T-helper 17 cell (primary cell): ENCODE measurements around the gene PMP22. TPM values are rescaled to one million over a fixed set of nuclear protein-coding genes. Genes with fewer than 3 reads are reported as not detected.
"Not testable (repeated sequence)": the region's sequence is repeated elsewhere in the genome, so short reads cannot be mapped to it uniquely, and the experiment has no call there.

ENCODE experiments used
- ATAC-seq: fragments of 150-1000 bp; cut with Tn5 transposase; 2 replicates; pipeline ENCODE4 v1.10.0; 2021; ENCODE audit warnings: mild to moderate bottlenecking, moderate library complexity
- DNase-seq, 3 donors: peaks; one replicate each; pipeline versions ENCODE4 v3.0.0 to v3.0.0-alpha.2; 2020 to 2021
- H3K9me3 ChIP-seq: one replicate; pipeline ENCODE4 v1.7.0; 2013; ENCODE audit warnings: low read length, mild to moderate bottlenecking; ENCODE audit not compliant: control insufficient read depth, poor library complexity, severe bottlenecking
- H3K27ac Mint-ChIP-seq: one replicate; pipeline ENCODE4 v1.8.0; 2022; ENCODE audit warnings: mild to moderate bottlenecking, moderate library complexity, mixed read lengths
- H3K27me3 Mint-ChIP-seq: one replicate; pipeline ENCODE4 v1.8.0; 2022; ENCODE audit warnings: mixed read lengths
- H3K36me3 Mint-ChIP-seq: one replicate; pipeline ENCODE4 v1.8.0; 2022; ENCODE audit warnings: low read depth, mixed read lengths
- H3K4me1 Mint-ChIP-seq: one replicate; pipeline ENCODE4 v1.8.0; 2022; ENCODE audit warnings: mild to moderate bottlenecking, mixed read lengths
- H3K4me3 Mint-ChIP-seq: one replicate; pipeline ENCODE4 v1.8.0; 2022; ENCODE audit warnings: mild to moderate bottlenecking, moderate library complexity, mixed read lengths
- total RNA-seq, 4 donors: library from RNA in 2 of 4; stranded (reverse) in 2 of 4; gene quantifications; one replicate each; pipeline ENCODE4 v1.2.3 and lab custom pipeline; 2022 to 2026

Gene PMP22
- total RNA-seq, 2 donors from 2014 or later, result not detected

- no peak overlapping the region for H3K4me3 Mint-ChIP-seq
- H3K27ac Mint-ChIP-seq, result no peak overlapping the region
- no peaks in the 10 kb centered on the region for H3K4me1 Mint-ChIP-seq
- DNase-seq, result no peak
- H3K36me3 Mint-ChIP-seq, result no peaks in the 10 kb centered on the region
- no peaks in the 10 kb centered on the region for H3K9me3 ChIP-seq
- peaks cover 26% of the 10 kb centered on the region for H3K27me3 Mint-ChIP-seq
- no peak for ATAC-seq
Measured at GRCh38 chr17:15213381-15214087, 51.6 kb downstream of the PMP22 start.

DNA sequence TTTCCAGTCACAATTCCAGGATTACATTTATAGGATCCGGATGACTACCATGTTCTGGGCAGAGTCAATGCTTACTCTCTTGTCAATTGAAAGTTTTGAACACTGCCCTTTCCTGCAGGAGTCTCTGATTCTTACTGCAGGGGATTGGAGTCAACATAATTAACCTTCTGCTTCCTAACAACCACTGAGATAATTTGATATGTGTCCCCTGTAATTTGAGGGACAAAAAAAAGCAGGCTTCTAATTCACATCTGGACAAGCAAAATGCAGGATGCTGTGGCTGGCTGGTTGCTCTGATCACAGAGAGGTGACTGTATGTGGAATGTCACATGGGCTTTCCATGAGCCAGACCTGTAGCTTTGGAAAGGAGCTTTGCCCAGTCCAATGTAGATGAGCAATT, 54.9 kb downstream of the PMP22 start:
- H3K9me3 ChIP-seq, result no peaks in the 10 kb centered on the region
- Mint-ChIP-seq H3K36me3 (no peaks in the 10 kb centered on the region), H3K4me1 (no peaks in the 10 kb centered on the region), H3K27ac (no peak overlapping the region), H3K27me3 (peaks cover 26% of the 10 kb centered on the region), H3K4me3 (no peak overlapping the region)
- no peak for ATAC-seq
- DNase-seq, result no peak

DNA sequence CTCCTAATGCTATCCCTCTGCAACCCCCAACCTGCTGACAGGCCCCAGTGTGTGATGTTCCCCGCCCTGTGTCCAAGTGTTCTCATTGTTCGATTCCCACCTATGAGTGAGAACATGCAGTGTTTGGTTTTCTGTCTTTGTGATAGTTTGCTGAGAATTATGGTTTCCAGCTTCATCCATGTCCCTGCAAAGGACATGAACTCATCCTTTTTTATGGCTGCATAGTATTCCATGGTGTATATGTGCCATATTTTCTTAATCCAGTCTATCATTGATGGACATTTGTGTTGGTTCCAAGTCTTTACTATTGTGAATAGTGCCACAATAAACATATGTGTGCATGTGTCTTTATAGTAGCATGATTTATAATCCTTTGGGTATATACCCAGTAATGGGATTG, 62.1 kb downstream of the PMP22 start:
- not testable (repeated sequence) for ATAC-seq, H3K36me3 Mint-ChIP-seq, H3K27ac Mint-ChIP-seq, H3K9me3 ChIP-seq, H3K27me3 Mint-ChIP-seq, H3K4me1 Mint-ChIP-seq, H3K4me3 Mint-ChIP-seq, DNase-seq

DNA sequence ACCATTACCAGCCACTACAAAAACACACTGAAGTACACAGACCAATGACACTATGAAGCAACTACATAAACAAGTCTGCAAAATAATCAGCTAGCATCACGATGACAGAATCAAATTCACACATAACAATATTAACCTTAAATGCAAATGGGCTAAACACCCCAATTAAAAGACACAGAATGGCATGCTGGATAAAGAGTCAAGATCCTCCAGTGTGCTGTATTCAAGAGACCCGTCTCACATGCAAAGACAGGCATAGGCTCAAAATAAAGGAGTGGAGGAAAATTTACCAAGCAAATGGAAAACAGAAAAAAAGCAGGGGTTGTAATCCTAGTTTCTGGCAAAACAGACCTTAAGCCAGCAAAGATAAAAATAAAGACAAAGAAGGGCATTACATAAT, 64.6 kb downstream of the PMP22 start:
- not testable (repeated sequence) for DNase-seq

DNA sequence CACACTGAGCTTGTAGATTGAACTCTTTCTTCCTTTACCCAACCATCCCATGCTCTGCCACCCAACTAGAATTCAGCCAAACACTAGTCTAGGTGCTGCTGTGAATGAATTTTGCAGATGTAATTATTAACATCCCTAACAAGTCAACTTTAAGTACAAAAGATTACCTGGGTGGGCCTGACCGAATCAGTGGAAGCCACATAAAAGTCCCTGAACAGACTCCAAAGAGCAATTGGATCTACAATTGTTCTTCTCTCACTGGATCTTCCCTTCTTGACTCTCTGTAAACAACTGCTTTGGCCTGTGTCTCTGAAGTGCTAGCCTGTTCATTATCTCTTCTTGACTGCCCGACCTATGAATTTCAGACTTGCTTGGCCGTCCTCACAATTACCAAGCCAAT, 67.9 kb downstream of the PMP22 start:
- Mint-ChIP-seq H3K27ac (no peak overlapping the region), H3K4me3 (no peak overlapping the region), H3K36me3 (no peaks in the 10 kb centered on the region), H3K27me3 (peaks cover 11% of the 10 kb centered on the region), H3K4me1 (no peaks in the 10 kb centered on the region)
- DNase-seq (no peak), ATAC-seq (no peak)
- no peaks in the 10 kb centered on the region for H3K9me3 ChIP-seq

More for the DNA sequence above, 64.6 kb downstream of the PMP22 start:
- H3K27me3 Mint-ChIP-seq, ATAC-seq, H3K9me3 ChIP-seq, H3K36me3 Mint-ChIP-seq, H3K4me1 Mint-ChIP-seq, H3K4me3 Mint-ChIP-seq, H3K27ac Mint-ChIP-seq: not testable (repeated sequence)

GRCh38 chr17:15194859-15195277, 70.3 kb downstream of the PMP22 start:
- ATAC-seq, result no peak
- Mint-ChIP-seq H3K27ac (no peak overlapping the region), H3K27me3 (peaks cover 23% of the 10 kb centered on the region)

DNA sequence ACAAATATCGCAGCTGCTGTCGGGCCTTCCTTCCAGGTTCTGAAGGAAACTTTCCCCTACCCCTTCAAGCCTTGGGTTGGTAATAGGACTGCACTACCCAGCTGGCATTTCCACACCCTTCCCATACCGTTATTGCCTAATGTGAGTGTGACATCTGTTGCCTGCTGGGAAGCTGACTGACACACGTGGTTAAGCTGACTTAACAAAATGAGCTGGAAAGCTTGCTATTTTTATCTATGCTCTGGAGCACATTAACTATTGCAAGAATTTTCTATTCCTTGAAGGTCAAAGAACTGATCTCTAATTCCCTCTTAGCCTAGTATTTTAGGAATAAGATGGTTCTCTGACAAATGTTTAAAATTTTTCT, 79.5 kb downstream of the PMP22 start:
- Mint-ChIP-seq H3K27ac (no peak overlapping the region), H3K4me3 (no peak overlapping the region), H3K36me3 (no peaks in the 10 kb centered on the region), H3K27me3 (peaks cover 40% of the 10 kb centered on the region), H3K4me1 (no peaks in the 10 kb centered on the region)
- H3K9me3 ChIP-seq, result no peaks in the 10 kb centered on the region
- DNase-seq, result no peak
- ATAC-seq, result no peak

More at GRCh38 chr17:15194859-15195277, 70.3 kb downstream of the PMP22 start:
- H3K4me1 Mint-ChIP-seq, result no peaks in the 10 kb centered on the region
- no peaks in the 10 kb centered on the region for H3K36me3 Mint-ChIP-seq
- no peaks in the 10 kb centered on the region for H3K9me3 ChIP-seq
- DNase-seq, result no peak
- no peak overlapping the region for H3K4me3 Mint-ChIP-seq

GRCh38 chr17:15184872-15185624, 80.1 kb downstream of the PMP22 start:
- no peaks in the 10 kb centered on the region for H3K9me3 ChIP-seq
- Mint-ChIP-seq H3K27ac (no peak overlapping the region), H3K36me3 (no peaks in the 10 kb centered on the region), H3K4me3 (no peak overlapping the region), H3K4me1 (no peaks in the 10 kb centered on the region), H3K27me3 (peaks cover 36% of the 10 kb centered on the region)
- ATAC-seq (no peak), DNase-seq (no peak)

DNA sequence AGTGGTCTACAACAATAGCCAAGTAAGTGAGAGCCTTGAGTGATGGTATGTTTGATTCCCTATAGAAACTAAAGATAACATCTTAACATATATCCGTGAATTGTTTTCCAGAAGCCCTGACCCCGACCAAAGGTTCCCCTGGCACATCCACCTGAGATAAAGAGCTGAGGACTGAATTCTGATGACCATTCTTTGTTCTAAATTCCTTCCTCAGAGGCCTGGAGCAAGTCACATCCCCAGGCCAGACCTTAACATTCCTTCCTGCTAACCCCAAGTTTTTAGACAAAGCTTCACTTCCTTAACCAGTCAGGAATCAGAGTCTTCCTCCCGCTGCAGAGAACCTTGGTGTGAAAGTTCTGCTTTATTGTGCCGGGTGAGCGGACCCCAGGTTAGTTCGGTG, 83.3 kb downstream of the PMP22 start:
- no peak for DNase-seq
- Mint-ChIP-seq H3K27me3 (peaks cover 40% of the 10 kb centered on the region), H3K27ac (no peak overlapping the region), H3K36me3 (peaks cover 2% of the 10 kb centered on the region), H3K4me1 (peaks cover 2% of the 10 kb centered on the region), H3K4me3 (no peak overlapping the region)
- ATAC-seq, result no peak
- H3K9me3 ChIP-seq, result no peaks in the 10 kb centered on the region

GRCh38 chr17:15181333-15181732, 83.8 kb downstream of the PMP22 start:
- H3K4me3 Mint-ChIP-seq, result no peak overlapping the region
- ATAC-seq (no peak), DNase-seq (no peak)
- H3K27me3 Mint-ChIP-seq, result peaks cover 40% of the 10 kb centered on the region
- H3K9me3 ChIP-seq, result no peaks in the 10 kb centered on the region
- H3K36me3 Mint-ChIP-seq, result peaks cover 2% of the 10 kb centered on the region
- H3K4me1 Mint-ChIP-seq, result peaks cover 2% of the 10 kb centered on the region
- no peak overlapping the region for H3K27ac Mint-ChIP-seq

DNA sequence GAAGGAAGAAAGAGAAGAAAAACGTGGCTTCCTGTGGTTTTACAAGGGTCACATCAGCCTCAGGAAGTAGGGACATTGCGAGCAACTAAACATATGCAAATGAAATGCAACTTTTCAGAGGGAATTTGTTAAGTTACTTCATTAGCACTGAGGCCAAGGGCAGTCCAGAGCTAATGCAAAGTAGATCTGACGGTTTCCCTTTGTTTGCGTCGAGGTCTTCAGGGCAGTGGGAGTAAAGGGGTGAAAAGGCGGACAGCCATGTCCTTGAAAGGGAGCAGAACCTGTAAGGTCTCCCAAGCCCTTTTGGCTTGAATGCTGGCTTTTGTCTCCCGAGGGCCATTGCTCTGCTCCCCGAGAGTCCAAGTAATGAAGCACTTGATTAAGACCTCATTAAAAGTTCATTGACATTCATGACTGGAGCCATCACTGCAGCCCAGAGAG, 85.0 kb downstream of the PMP22 start:
- peaks cover 42% of the 10 kb centered on the region for H3K27me3 Mint-ChIP-seq
- H3K36me3 Mint-ChIP-seq, result peaks cover 2% of the 10 kb centered on the region
- DNase-seq, result no peak
- no peak for ATAC-seq
- no peak overlapping the region for H3K4me3 Mint-ChIP-seq
- no peak overlapping the region for H3K27ac Mint-ChIP-seq
- peaks cover 2% of the 10 kb centered on the region for H3K4me1 Mint-ChIP-seq
- H3K9me3 ChIP-seq, result no peaks in the 10 kb centered on the region
